HUDEP-2 (cell line): ENCODE data around the gene EML6.

Experiments used
- DNase-seq, 76 experiments: peaks; one replicate each; lab custom pipeline; 2025; ENCODE audit not compliant: unreplicated experiment in 76 of 76; lab: John Stamatoyannopoulos, UW

EML6 gene

DNA sequence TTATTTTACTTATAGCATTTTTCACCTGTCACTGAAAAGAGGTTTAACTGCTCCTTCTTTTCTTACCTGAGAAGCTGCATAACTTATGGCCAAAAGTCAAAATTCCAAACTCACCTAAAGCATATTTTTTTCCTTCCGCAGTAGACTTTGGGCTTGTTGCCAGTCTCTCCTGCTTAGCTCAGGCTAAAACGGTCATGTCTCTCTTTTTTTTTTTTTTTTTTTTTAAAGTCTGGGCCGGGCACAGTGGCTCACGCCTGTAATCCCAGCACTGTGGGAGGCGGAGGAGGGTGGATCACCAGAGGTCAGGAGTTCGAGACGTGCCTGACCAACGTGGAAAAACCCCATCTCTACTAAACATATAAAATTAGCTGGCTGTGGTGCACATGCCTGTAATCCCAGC lies 213.3 kb downstream of the EML6 start:
- DNase-seq, result no peak

DNA sequence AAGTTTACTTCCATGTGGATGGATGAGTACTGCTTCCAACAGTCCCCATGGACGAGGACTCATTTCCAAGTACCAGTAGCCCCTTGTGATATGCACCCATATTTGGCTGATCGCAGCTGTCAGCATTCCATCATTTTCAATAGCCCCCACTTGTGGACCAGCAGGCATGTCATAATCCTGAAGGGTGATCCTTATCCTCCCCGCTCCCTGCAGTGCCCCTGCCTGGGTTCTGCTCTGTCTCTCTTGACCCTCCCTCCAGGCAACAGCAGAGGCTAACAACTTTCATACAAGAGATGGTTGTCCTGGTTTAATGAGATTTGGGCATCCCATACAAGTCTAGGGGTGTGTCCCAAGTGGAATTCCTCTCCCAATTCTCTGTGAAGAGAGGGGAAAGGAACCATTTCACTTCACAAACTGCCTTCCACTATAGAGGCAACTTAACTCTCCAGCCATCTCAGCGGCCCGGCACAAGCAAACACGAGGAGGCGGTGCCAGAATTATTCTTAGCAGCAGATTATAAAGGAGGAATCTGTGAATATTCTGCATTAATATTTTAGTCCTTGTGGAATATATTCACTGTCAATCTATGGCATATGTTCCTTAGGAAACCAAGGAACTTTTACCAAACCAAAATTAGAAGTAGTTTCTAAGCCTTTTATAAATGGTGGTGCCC lies 216.1 kb downstream of the EML6 start:
- no peak for DNase-seq

DNA sequence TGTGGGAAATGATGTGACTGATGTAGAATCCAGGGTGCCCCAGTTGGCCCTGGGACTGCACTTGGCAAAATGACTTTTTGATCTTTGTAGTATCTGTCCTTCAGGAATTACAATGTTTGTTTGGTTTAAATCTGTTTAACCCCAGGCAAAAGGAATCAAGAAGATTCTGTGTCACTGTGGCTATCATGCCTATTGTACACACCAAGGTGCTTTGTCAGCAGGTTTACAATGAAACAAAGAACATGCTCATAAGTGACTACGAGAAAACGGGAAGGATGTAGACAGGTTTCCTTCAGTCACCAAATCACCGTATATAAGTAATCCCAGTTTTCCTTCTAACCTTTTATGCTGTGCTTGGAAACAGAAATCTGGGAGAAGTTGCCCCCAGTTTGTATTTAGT lies 217.3 kb downstream of the EML6 start:
- DNase-seq, result no peak

DNA sequence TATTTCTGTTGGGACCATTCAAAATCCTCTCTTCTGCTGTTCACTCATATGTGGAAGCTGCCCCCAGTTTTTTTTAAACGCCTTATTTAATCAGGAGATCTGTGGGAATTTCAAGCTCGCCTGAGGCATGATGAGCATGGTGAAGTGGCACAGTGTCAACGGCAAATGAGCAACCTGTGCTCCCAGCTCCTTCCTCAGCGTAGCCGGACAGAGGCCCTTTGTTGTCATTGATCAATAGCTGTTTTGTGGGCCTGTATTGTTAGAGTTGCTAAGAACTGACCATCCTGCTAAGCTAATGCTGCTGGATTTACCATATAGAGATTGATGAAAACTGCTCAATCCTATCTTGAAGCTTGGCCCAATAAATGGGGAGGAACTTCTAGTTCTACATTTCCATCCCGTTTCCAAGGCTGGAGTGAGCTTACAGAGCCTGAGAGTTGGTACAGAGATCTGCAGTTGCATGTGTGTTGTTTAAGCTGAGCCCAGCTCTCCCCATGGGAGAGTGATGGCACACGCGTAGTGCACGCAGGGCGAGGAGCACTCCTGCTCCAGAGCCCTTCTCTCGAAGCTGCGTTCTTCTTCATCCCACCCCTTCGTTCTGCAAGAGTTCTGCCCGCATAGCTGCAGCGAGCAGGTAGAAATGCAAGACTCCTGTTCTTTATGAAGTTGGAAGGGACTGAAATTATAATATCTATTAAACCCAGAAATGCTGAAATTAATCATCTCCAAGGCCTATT lies 218.0 kb downstream of the EML6 start:
- DNase-seq, result no peak

DNA sequence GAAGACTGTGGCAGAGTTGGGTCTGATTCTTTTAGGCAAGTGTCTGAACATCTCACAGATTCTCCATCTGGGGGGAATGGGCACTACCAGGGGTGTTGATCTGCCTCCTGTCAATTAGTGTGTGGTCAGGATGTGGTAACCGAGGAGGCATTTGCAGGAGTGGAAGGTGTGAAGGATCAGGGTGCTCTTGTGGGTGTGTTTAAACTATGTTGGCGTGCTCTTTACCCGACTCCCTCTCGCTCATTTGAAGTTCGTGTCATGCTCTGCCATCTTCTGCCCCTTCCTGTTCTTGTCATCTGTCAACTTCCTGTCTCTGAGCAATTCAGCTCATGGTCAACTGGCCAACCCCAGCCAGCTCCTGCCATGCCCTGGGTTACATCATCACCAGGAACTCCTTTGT lies 218.9 kb downstream of the EML6 start:
- no peak for DNase-seq

DNA sequence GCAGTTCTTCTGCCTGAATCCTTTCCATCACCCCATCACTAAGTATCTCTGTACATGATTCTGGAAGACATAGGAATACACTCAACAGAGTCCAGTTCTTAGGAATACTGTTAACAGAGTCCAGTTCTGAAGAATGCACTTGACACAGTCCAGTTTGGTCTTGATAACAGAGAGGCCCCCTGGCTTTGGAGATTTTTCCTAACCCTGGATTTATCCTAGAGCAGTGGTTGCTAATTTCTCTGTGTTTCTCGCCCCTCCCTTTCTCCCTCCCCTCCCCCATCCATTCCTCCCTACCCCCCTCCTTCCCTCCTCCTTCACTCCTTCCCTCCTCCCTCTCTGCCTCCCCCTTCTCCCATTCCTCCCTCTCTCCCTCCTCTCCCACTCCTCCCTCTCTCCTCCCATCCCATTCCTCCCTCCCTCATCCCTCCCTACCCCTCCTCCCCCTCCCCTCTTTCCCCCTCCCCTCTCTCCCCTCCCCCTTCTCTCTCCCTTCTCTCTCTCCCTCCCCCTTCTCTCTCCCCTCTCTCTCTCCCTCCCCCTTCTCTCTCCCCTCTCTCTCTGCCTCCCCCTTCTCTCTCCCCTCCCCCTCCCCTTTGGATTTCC lies 221.4 kb downstream of the EML6 start:
- no peak for DNase-seq

DNA sequence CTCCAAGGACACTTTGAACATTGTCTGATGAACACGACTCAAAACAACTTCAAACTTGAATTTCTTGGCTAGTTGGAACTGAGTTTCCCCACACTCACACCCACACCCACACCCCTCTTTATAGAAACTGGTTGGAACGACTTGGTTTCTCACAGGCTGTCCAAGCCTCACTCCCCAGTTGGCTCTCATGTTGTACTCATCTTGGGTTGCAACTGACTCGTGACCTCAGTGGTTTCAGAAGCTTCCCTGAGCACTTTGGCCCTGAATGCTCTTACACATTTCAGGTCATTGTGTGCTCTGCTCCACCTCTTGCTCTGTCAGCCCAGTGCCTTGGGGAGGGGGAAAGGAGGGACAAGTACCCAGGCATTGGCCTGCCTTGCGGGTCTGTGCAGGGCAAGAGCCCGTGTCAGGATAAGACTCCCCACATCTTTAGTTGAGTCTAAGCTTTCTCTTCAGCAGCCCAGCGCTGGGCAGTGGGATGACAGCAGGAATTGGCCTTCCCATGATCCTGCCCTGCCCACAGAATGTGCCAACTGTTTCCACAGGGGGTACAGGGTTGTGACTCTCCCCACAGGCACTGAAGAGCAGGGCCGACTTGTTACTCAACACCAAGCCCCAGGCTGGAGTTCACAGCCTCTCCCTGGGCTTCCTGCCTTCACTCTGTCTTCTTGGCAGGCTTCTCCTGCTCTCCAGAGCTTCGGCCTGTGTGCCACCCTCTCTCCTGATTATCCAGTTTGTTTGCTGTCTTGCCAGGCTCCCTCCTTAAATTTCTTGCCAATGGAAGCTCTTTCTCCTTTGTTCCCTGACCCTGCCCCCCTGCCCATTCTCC lies 222.1 kb downstream of the EML6 start:
- DNase-seq, result no peak

DNA sequence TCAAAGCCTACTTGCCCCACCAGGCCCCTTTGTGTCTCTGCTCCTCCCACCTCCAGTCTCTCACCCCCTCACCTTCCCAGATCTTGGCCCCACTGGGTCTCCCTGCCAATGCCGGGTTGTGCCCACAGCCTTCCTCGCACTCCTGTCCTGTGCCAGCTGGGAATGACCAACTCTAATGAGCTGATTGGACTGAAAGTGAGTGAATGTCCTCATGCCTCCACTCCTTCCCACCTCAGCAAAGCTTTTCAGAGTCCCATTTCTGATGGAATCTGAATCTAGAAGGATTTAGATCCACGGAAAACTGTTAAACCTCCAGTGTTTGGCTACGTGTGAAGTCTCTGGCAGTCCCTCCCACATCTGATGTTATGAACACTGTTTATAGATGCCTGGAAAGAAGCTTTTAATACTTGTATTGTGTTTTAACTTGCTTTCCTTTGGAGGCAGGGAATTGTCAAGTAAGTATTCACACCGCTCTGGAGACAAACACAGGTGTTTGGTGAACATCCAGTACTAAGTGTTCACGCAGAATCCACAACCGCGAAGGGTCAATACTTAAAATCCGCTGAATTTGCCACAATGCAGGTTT lies 222.9 kb downstream of the EML6 start:
- DNase-seq, result no peak

DNA sequence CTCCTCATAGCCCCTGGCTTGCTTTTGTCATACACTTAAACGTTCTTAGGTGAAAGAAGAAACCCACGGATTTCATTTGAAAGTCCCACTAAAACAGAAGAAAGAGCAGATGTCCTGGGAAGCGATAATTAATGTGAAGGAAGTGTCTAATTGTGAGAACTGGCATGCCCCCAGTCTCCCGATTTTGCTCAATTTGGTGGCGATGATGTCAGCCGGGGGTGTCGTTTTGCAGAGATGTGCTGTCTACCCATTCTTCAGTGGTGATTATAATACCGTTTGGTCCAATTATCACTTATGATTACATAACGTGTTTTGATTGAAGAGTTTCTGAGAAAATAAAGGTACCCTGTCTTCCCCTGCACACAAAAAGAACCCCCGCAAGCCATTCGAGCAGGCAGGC lies 223.7 kb downstream of the EML6 start:
- DNase-seq, result no peak

DNA sequence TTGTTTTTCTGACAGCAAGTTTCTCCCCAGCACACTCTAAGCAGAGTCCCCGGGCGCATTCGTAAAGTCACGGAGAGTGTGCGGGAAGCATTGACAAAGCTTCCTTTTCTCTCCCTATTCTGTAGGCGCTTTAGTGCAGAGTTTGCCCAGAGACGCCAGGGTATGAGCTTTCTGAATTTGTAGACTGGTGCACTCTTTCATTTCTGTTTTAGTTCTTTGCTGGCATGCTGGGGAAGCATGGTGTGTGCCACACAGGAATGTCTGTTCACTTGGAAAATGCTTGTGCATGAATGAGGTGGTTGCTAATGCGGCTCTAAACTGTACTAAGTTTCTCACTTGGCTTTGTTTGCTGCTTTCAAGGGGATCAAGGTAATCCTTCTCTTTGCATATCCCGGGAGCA lies 224.2 kb downstream of the EML6 start:
- DNase-seq, result no peak

DNA sequence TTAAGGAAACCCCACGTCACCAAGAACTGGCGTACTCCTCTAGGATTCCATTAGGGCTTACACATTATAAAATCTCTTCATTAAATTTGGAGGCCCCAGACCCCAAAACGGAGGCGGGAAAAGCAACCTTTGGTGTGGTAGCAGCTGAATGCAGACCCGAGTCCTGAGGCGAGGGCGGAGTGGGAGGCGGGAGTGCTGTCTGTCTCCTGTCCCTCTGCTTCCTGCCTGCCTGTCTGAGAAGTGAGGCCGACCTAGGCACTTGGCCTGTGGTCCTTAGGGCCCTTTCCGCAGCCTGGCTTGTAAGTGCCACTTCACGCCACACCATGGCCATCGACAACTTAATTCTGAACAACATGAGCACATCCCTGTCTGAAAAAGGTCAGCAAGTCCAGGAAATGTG lies 224.7 kb downstream of the EML6 start:
- DNase-seq, result no peak

DNA sequence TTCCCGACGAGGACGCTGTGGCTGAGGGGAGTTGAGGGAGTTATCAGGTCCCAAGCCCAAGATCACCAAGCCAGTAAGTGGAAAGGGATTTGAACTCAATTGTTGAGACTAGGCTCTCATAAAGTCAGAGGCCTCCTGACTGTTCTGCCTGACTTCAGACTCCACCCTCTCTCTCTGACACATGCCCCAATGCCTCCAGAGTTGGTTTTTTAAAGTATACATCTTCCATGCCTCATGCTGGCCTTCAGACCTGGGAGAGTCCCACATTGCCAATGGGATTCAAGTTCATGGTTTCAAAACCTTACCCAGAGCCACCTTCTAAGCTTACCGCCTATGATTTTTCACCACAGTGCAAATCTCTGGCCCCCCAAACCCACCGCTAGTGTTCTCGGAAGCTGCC lies 226.0 kb downstream of the EML6 start:
- DNase-seq, result no peak

DNA sequence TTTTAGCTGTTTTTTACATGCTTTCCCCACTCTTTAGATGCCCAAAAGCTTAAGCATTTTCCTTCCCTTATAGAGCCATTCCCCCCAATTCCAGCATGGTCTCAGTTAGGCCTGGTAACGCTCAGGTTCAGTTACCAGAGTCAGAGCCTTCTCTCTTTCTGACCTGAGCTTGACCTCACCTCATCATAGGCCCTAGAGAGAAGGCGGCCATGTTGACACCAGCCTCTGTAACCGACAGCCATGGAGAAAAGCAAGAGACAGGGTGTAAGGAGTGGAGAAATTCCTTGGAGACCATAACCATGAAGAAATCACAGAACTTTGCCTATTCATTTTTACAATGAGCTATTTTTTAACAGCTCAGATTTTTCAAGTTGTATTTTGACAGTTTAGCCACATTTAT lies 227.3 kb downstream of the EML6 start:
- DNase-seq, result no peak

DNA sequence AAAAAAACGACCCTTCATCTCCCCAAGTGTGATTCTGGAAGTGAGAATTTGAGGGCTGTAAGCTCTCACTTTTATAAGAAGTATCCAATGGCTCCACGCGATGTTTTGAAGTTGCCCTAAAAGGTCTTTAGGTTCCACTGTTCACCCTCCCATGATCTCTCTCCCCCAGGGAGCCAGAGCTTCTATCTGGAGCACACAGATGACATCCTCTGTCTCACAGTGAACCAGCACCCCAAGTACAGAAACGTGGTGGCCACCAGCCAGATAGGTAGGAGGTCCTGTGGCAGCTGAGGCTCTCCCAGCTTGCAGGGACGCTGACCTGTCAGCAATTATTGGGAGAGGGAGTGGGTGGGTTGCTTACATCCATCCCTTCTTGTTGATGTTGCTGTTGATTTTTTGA lies 229.0 kb downstream of the EML6 start:
- DNase-seq, result no peak

DNA sequence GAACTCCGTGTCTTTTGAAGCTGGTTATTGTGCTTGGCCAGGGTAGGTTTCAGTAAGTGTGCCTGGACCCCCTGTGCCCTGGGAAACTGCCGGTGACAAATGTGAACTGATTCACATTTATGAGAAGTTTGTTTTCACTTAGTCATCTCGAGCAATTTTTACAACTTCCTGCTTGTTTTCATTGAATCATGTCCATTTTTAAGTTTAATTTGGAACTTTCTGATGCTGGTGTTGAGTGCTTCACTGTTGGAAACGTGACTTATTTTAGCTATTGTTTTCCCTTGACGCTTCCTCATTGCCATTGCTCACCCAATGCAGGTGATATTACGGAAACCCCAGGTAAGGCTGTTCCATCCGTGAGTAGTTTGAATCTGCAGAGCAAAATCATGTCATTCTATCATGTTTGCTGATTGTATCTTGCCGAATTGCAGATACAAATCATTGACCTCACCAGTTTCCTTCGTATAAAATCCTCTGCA lies 229.6 kb downstream of the EML6 start:
- DNase-seq, result no peak

DNA sequence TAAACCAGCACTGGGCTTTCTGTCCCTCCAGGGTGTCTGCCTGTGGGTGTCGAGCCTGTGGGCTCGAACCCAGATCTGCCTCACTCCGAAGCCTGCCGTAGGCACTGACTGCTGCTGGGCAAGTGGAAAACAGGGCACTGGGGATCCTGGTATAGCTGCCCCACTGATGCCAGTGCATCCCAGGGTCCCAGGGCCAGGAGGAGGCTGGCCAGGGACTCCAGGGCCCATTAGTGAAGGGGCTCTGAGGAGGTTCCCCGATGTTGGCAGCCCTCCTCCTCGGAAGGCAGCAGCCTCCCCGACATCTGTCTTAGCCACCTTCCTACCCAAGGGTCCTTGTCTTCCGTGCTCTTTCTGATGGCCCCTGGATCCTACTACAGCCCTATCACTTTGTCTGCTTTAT lies 230.7 kb downstream of the EML6 start:
- no peak for DNase-seq

DNA sequence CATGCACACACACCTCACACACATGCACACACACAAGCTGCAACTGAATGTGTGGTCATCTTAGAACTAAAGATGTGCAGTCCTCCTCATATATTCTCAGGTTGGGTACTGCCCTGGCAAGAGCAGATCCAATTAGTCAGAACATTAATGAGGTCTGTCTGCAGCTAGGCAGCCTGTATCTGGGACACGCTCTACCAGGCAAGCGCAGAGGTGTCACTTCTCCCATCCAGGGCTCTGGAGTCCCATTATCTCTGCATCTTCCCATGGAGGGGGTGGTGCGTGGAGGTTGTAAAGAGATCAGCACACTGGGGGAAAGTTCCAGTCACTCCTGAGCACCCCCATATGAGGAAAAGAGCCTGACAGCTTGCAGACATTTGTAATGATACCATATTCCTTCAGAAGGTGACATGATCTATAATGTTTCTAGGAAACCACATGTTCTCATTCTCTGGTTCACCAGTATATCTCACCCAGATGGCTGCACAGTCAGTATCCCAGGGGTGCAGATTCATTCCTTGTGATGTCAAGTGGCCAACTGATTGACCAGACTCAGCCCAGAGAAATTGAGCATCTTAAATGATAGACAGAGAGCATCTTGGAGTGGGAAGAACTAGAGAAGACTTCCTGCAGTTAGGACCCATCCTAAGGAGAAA lies 231.4 kb downstream of the EML6 start:
- DNase-seq, result no peak

DNA sequence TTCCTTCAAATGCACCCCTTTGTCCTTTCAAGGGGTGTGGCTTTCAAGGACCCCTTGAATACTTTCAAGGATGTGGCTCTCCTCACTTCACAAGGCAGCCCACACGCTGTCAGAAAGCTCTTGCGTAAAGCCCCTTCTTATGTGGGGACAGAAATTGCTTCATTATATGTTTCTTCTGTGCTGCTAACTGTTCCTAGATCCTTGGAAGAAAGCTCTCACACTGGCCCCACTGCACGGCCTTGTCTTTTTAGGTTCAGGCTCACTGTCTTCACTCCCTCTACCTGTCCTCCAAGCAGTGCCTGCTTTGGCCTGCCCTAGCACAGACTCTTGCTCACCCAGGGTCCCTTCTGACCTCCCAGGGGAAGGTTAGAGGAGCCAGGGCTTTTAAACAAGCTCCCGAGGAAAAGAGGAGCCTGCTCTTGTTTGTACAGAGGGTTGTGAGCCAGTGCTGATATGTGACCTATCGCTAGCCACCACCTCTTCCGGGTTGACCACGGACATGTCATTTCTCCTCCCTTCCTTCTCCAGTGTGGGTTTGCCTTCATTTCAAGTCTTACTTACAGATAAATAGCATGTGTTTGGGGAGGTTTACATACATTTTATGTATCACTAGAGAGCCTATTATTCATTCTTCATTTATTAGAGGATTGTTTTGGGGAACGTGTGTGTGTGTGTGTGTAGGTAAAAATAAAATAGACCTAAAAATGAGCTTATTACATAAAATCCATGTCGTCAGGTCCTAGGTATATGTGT lies 232.1 kb downstream of the EML6 start:
- DNase-seq, result peak in 4 of 76 experiments; percentile 6 to 42 (median 33)

DNA sequence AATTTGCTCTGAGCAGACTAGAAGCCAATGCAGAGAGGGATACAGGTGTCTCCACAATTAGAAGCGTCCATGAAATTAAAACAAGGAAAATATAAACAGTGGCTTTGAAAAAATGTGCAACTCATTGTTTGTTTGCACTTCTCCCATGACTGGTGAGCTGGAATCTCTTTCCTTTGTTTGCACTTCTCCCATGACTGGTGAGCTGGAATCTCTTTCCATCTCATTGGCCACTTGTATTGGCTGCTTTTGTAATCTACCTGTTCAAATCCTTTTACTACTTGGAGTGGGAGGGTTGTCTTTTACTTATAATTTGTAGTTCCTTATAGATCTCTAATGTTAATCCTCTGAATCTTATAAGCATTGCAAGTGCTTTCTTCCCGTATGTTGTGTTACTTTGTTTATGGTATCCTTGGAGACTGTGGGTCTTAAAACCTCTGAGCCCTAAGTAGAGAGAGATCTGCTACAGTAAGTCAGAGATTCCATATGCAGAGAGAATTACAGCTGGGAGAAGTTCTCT lies 232.7 kb downstream of the EML6 start:
- no peak for DNase-seq
